Erythroblast (primary cell): ENCODE measurements around the gene MBTD1.

ENCODE experiments used
- GATA1 ChIP-seq: IDR thresholded peaks from 2 replicates; pipeline ENCODE4 v1.6.1; 2011; ENCODE audit warnings: low read depth, mild to moderate bottlenecking, control low read depth, low read length, moderate library complexity
- POLR2A ChIP-seq: IDR thresholded peaks from 2 replicates; pipeline ENCODE4 v1.6.1; 2011; ENCODE audit warnings: mild to moderate bottlenecking, low read length

DNA sequence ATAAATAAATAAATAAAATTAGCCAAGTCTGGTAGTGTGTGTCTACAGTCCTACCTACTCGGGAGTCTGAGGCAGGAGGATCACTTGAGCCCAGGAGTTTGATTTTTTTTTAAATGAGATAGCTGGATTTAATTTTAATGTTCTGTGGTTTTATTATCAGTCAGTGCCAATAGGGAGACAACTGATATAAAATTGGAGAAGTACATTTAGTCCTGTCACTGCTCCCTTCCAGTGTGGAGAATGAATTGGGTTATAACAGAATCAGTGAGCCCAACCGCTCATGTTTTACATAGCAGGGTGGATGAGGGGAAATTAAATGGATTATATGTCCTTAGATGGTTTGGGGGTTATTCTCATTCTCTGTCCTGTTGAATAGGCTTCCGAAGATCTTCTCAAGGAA, 100.2 kb downstream of the MBTD1 start:
- TF ChIP-seq POLR2A: no peak
- no peak for TF ChIP-seq GATA1
